Measurements from ENCODE around the gene POT1.

The POT1 gene

DNA sequence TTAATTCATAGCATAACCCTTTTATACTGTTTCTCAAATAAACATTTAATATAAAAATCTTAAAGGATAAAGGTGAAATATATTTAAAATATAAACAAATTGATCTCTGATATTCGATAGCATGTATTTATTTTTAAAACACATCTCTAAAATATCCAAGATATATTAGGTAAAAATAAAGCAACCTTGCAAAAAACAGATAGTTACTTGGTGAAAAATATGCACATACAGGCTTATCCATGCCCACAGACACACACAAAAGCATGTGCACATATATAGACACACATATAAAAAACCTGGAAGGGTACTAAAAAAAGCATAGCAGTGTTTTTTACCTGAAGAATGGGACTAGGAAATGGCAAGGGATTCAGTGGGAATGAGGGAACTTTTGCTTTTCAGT is 19.8 kb downstream of the POT1 start:
- no peak for DNase-seq

DNA sequence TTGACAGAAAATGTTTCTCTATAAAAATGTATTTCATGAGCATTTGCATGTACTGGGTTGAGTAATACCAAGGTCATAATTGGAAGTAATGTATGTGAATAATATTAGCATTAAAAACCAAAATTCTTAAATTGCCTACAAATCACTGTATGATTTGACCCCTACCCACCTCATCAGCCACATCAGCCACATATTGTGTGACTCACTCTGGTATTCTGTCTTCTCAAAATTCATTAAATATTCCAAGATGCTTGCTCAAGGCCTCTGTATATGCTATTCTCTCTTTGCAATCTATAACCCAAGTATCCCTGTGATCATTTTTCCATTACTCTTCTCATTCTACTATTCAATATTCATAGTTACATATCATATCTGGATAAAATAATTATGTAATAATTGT is 21.4 kb downstream of the POT1 start:
- DNase-seq = no peak

DNA sequence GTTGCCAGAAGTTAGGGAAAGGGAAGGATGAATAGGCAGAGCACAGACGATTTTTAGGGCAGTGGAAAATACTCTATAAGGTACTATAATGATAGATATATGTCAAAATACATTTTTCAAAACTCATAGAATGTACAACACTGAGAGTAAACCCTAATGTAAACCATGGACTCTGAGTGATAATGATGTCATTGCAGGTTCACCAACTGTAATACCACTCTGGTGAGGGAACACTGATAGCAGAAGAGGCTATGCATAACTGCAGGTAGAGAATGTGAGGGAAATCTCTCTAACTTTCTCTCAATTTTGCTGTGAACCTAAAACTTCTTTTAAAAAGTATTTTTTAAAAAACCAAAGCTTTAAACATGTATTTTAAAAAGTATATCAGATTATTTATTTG is 22.1 kb downstream of the POT1 start:
- DNase-seq = no peak

DNA sequence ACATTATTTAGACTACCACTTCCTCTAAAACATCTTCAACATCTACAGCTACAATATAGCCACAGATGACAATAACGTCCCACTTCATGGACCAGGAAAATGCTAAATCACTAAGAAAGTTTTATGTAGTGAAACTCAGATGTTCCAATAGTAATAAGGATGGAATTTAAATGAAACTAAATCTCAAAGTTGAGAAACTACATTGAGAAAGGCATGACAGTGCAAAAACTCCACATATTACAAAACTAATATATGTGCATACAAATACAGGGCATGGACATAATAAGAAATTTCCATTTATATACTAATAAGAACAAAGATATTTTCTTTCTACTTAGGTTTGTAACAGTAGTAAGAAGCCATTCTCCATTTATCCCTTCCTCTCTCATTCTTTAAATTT is 31.1 kb downstream of the POT1 start:
- DNase-seq = no peak

DNA sequence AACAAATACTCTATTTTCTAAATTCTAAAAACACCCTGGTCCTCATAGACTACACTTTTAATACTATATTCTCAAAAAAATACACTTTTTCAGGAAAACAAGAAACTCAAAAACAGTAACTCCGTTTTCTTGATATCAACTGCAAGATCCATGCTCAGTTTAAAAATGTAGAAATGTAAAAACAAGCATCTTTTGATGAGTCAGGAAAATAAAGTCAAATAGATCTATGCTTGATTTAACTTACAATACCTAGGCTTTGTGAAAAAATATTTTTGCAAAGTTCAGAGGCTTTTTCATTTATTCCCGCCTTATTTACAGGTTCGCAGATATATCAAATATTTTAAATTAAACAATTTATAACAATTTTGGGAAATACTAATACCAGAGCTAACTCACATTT is 33.6 kb downstream of the POT1 start:
- no peak for DNase-seq

DNA sequence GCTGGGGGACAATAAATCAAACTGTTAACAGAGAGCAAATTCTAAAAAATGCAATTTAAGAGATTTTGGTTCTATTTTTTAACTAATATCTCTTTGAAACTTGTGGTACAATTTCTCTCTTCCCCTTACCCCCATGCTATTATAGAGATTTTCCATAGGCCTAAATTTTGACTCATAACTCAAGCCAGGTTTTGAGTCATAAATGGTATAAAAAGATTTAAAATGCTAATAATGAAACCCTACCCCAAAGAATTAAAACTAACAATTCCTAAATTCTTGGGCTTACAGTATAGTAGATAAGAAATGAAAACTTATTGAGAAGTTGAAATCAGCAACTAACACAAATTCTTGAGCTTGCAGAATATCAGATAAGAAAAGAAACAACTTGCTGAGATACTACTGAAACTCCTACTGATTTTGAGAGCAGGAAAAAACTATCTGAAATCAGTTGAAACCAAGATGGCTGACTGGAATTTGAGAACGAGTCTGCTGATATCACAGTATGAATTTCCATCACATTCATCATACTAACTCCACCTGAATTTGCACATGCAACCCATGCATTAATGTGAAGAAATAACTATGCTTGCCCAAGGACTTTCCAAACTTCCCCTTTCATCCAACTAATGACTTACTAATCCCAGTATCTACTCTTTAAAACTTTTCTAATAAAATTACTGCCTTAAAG is 36.3 kb downstream of the POT1 start:
- DNase-seq = no peak

DNA sequence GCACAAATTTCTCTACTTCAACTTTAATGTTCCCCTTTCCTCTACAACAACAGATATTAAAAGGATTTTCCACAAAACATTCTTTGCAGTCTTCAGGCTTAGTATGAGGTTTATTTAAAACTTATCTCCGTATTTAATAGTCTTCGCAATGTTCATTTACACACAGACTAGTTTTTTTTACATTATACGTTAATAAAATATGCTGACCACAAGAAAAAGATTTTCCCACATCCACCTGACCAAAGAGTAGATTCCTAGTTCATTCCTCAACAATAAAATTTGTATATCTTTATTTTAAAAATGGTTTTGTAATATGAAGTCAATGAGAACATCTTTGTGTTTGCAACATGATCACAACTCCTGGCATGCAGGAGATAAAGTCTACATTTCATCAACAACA is 42.4 kb downstream of the POT1 start:
- DNase-seq = no peak

DNA sequence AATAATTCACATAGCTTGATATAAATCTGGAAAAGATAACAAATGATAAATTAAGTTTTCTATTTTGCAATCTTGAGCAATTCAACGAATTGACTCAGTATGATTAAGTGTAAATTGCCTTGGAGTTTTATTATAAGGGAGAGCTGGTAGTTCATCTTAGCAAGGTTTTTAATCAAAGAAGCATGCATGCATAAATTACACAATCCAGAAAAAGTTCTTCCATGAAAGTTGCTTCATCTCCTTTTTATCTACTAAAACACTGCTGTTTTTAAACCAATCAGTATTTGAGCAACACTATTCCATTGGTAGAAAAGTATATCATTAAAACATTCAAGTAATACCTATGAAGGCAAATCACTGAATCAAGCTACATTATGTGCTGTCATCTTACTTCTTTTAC is 47.6 kb downstream of the POT1 start:
- DNase-seq = no peak

DNA sequence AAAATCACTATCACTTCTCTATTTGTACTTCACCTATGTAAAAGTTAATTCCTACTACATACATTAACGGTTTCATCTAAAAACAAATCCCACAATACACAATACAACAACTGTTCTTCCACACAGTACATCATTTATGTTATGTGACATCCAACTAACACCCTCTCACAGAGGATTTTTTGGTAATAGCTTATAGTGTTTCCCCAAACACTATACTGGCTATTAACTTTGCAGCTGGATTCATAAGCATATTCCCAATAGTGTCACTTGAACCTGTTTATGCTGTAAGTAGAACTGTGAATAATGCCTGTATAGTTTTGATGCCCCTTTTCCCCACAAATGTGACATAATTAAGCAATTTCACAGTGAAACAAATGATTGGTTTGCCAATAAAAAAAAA is 49.9 kb downstream of the POT1 start:
- DNase-seq = no peak

DNA sequence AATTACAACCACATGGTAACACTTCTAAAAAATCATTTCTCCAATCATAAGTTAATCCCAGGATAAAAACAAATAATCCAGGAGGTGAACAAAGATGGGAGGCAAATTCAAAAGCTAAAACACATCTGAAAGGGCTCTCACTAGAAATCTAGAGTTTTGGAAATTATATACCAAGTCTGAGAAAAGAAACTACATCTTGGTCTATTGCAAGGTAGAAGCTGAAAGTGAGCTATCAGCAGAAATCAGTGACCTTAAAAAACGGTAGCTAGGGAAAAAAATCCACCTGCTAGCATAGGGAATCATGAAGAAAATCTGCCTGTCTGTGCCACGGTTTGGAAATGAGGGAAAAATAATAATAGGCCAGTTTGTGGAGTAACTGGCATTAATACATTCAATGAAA is 50.5 kb downstream of the POT1 start:
- DNase-seq = no peak

DNA sequence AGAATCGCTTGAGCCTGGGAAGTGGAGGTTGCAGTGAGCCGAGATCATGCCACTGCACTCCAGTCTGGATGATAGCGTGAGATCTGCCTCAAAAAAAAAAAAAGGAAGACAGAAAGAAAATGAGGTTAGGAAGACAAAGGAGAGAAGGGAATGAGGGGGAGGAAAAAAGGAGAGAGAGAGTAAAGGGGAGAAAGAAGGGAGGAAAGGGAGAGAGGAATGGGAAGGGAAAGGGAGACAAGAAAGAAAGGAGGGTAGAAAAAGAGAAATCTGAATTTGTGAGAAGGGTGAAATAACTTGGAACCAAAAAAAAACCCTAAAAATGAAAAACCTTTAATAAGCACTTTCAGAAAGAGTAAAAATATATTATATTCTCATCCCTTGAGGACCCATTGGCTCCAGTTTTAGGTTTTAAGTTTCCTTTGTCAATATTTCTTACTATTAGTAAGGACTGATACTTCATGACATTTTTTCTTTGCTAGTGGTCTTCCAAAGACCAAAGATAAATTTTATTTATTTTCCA is 54.9 kb downstream of the POT1 start:
- no peak for DNase-seq

DNA sequence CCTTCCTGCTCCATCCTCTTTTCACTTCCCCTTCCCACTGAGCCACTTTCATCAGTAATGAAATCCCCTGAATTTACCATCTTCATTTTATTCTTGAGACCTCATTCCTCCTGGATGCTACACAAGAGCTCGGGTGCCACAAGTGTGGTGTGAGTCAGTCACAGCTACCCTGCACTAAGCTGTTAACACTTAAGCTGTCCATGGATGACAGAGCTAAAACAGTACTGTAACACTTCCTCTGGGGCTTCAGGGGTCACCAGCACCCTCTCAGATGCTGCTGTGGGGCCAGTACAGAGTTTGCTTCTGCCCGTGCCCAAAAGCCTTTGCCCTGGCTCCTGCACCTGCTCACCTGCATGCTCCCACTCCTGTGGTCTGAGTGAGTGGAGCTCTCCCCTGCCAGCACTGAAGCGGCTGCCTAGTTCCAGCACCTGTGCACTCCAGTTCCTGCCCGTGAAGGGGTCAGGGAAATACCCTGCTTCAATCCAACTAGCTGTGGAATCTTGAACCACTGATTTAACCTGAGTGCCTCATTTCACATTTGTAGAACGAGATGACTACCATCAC is 71.9 kb downstream of the POT1 start:
- DNase-seq = no peak

DNA sequence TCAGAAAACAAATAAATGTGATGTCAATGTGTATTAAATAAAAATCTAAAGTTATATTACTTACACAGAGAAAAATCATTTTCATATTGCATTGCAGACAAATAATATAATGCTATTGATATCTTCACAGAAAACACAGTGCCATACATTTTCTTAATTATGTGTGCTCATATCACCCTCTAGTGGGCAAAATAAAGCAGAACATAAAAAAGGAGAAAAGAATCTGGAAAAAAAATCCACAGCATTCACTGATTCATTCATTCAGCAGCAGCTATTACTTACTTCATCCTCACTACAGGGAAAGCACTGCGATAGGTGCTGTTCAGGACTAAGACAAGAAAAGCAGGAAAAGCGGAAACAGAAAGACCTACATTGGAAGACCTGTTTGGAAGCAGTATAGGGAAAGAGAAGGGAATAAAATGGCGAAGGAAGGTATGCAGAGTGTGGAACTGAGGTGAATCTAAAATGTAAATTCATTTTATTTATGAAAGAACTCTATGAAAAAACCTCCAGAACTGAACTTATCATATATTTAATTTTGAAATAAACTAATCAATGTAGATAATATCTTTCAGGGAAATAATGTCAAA is 73.2 kb downstream of the POT1 start:
- DNase-seq = no peak

DNA sequence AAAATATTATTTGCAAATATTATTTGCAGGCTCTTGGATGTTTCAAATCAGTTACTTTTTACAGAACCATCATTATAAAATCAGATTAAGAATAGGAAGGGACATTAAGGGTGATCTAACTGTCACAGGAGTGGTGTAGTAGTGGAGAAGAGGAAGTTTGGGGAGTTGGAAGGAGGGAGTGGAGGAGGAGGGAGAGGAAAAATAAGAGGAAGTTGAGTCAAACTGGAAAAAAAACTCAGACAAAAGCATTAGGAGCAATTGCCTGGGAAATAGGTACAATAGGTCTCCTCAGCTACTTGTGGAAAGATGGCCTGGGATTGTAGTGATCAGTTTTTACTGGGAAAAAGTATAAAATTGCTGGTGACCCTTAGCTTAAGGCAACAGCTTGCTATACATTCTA is 86.3 kb downstream of the POT1 start:
- DNase-seq = no peak

DNA sequence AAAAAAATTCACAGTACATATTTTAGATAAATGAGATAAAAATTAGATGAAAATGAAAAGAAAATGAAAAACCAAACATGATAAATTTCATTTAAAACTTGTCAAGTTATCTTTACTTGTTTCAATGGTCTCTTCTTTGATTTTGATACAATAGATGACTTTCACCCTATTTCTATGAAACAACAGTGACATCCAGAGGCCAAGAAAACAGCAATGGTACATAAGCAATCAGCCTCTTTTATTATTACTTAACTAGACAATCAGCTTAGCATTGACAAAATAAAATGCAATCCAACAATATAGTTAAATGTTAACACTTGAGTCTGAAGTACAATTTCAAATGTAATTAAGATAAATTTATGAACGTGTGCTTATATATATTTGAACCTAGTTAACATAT is 89.2 kb downstream of the POT1 start:
- DNase-seq = no peak

DNA sequence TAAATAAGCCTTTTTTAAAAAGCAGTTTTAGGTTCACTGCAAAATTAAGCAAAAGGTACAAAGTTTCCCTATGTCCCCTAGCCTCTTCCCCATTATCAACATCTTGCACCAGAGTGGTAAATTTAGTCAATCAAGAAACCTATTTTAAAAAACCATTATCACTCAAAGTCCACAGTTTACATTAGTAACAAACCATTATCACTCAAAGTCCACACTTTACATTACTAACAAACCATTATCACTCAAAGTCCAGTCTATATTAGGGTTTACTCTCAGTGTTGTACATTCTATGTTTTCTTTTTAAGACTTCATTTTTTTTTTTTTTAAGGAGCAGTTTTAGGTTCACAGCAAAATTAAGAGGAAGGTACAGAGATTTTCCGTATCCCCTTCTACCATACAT is 89.9 kb downstream of the POT1 start:
- no peak for DNase-seq

DNA sequence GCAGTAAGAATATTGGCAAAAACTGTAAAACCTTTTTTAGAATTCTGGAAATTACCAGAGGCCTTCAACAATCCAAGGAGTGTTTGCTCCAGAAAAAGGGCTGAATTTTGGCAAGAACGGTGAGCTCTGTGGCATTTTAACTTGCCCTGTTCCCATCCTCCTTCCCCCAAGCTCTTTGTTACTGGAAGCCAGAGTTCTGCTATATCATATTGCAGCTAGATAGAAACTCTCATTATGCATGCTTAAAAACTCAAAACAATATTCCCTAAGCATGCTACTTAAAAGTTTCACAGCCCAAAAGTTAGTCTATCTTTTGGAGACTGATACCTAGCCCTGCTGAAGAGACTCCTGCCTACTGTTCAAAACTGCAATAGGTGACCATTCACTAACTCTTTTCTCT is 93.5 kb downstream of the POT1 start:
- no peak for DNase-seq

DNA sequence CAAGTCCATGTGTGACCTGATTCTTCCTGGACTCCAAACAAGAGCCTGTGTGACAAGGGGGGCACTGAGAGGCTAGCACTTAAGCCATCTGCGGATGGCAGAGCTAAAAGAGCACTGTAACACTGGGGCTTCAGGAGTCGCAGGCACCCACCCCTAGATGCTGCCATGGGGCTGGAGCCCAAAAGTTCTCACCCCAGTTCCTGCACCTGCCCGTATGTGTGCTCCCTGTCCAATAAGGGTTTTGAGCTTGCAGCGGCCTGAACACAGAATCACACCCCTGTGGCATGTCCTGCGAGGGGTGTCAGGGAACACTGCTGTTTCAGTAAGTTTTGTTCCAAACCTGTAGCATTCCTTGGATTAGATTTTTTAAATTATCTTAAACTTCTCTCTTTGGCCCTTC is 110.8 kb downstream of the POT1 start:
- no peak for DNase-seq

DNA sequence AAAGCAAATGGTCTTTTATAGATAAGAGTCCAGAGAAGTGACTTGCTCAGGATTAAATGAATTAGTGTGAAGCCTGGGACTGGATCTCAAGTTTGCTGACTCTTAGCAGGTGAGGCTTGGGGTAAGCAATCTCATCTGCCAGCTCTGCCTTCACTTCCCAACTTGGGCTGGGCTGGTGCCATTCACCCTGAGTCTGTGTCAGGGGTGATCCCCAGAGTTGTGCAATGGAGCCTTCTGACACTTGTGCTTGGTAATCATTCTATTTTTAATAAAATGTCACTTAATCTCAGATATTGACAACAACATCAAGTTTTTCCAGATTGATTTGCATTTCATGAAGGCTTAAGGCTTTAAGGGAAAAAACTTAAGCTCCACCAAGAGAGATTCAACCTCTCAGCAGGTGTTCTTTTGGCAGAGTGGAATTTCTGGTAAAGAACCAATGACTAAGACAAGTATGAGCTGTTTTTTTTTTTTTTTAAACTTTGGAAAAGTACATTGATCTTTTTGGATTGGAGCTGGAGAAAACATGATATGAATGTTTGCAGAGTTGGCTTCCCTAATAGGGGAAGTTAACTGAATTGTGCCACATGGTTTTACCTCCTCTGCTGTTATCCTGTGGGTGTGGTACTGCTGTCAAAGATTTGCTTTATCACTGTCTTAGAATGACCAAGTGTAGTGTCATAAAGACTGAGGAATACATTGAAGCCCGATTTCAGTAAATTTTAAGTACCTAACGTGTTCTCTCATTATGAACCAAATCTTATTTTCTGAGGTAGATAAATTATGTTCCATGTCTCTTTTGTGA is 115.4 kb downstream of the POT1 start:
- DNase-seq = no peak

DNA sequence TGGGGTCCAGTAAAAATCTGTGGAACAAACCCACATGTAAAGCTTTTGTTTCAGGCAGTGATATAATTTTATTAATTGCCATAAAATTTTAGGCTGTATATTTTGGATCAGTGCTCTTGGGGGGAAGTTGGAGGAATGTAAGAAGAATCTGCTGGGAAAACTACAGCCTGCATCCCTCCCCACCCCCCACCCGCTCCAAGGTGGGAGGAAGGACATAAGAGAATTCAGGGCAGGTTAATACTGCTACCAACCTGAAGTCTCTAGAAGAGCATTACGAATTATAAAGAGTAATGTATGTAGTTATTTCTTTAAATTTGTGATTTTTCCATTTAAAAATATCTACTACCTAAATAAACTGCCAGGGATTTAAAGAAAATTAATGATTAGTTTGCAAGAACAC is 116.9 kb downstream of the POT1 start:
- DNase-seq = no peak

DNA sequence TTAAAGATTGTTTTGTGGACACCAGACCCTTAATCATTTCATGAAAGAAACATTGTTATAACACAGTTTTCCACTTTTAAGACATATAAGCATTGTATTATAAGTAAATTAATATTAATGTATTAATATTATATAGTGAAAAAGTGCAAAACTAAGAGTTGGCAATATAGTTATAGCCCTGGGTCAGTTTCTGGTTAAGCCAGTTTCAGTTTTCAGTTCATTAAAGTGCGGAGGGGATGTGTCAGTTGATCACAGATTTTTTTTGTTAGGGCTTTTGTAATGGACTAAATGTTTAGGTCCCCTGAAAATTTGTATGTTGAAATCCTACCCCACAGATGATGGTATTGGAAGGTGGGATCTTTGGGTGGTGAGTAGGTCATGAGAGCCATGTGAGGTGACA is 118.3 kb downstream of the POT1 start:
- DNase-seq = no peak

DNA sequence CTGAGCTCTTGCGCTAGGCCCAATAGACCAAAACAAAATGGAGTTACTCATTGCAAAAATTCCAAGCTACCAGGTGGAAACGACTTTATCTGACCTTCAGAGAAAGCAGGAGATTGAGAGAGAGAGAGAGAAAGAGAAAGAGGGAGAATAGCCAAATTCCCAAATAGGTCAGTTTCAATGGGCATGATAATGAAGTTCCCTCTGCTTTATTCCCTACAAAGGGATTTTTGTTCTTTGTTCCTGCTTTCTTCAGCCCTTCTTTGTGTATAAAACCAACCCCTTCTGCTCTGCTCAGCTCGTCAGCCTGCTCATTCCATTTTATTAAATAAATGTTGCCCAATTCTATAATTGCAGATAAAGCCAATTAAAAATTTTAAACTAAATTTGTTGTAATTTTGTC is 119.0 kb downstream of the POT1 start:
- no peak for DNase-seq

DNA sequence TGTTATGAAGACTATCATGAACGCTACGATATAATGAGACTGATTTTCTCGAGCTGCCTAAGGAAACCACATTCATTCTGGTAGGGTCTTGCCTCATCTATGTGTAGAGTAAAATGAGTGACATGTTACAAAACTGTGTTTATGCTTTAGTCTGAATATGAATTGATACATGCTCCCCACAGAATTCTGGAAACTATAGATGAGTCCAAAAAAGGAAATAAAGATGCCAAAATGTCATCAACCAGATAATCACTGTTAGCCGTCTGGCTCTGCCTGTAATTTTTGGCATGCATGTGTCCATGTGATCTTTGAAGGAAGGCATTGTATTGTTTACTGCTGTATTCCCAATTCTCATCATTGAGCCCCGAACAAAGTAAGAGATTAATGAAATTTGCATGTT is 121.4 kb downstream of the POT1 start:
- no peak for DNase-seq

DNA sequence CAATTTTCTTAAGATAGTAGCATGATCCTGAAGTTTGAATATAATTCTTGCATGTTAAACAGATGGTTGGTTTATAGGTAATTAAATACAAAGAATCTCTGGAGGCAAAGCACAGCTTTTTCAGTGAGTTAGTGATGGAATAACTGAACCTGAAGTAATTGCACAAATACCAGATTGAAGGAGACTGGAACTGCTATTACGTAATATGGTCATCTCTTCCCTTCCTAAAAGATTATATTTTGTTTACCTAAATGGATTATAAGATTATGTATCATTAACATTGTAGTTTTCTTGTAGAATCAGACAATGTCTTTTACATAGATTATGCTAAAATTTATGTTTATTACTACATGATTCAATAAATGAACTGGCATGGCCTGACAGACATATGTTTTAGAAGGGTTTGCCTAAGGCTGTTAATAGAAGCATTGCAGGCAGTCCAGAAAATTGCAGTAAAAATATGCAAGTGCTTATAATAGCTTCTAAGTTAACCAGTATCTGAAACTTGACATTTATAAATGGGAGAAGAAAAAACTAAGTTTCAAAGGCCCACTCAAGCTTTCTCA is 128.2 kb downstream of the POT1 start:
- no peak for DNase-seq
